Measurements from ENCODE around the gene PGC. TPM values are rescaled to one million over a fixed set of nuclear protein-coding genes. Genes with fewer than 3 reads are reported as not detected.

PGC gene
- total and polyA plus RNA-seq, 2 donors (not counting 3 experiments of a cell fraction or from before 2014, with no cell fraction given): not detected

DNA sequence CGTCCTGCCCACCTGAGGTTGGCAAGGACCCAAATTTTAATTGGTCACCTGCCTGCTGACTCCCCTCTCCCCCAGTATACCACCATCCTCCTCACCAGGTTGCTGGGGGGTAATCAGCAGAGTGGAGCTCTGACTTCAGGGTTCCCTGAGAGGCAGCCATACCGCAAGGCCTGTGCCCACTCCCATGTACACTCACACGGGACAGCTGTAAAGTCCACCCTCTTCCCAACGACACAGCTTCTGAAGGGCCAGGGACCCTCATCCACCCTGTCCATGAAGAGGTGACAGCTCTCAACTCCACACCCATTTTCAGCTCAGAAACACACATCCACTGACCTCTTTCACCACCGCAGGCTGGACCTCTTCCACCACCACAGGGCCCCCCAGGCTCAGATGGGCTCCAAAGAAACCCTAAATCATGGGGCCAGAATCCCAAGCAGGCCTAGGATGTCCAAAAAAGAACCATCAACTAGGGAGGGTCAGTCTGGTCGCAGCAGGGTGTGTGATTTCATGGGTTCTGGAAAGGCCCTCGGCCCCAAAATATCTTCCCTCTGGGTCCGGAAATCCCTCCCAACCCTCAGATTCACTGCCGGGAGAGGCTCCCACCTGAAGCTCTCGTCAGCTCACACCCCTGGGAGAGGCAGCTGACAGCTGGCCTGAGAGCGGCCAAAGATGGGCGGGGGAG, 41.7 kb downstream of the PGC start:
- Histone ChIP-seq H4K20me1 (replicated peaks; ENCODE audit: control insufficient read depth, extremely low read depth, insufficient read depth, low read length) (no peaks in the 10 kb centered on the region), H2AFZ (ENCODE audit: low read depth, low read length) (no peak overlapping the region), H3K9me1 (replicated peaks; ENCODE audit: control insufficient read depth, extremely low read depth, insufficient read depth, low read length) (no peaks in the 10 kb centered on the region), H3K9ac (replicated peaks; ENCODE audit: extremely low read depth, insufficient read depth, low read length) (no peak overlapping the region), H3K4me2 (ENCODE audit: insufficient read depth, low read length) (no peak overlapping the region), H3K27me3 (ENCODE audit: control insufficient read depth in 2 of 2, insufficient read depth in 2 of 2, low read length in 2 of 2) (no peaks in the 10 kb centered on the region), H3K27ac (ENCODE audit: insufficient read depth, low read depth, low read length) (no peak overlapping the region), H3K36me3 (ENCODE audit: control insufficient read depth in 2 of 2, extremely low read depth in 1 of 2, insufficient read depth in 2 of 2, low read length in 2 of 2) (no peaks in the 10 kb centered on the region), H3K4me1 (ENCODE audit: control insufficient read depth, extremely low read depth, insufficient read depth, low read length) (no peaks in the 10 kb centered on the region), H3K4me3 (replicated peaks in 1 of 3; ENCODE audit: insufficient read depth in 1 of 3, low read depth in 1 of 3, low read length in 3 of 3) (no peak overlapping the region), H3K9me3 (replicated peaks; ENCODE audit: control insufficient read depth, insufficient read depth, low read length) (no peaks in the 10 kb centered on the region), H3K79me2 (ENCODE audit: control insufficient read depth, insufficient read depth, low read length) (no peaks in the 10 kb centered on the region)
- no TSS peak for BruUV-seq (replicated peaks)
- ChIA-PET POLR2A (no interaction called here), CTCF (interaction anchor here (1.0 to 2.6 kb wide), 7 partner anchors 14 to 70 kb away, joined by 5 to 13 read pairs (median 6); no protein-coding TSS in a partner anchor)
- dilution Hi-C loops (cut with MboI; ENCODE audit: extremely low pct_ligation_motif_present, low sequenced_read_pairs) (no loop called here), intact Hi-C loops (cut with micrococcal nuclease) (no loop called here)
- TF ChIP-seq POLR2A (IDR thresholded peaks at IDR 0.05; ENCODE audit: low read depth, low read length) (no peak), POLR2AphosphoS5 (IDR thresholded peaks at IDR 0.05; ENCODE audit: insufficient read depth, low read depth, low read length) (no peak)
- FAIRE-seq (no peak), DNase-seq (ENCODE audit: low read depth, low spot score) (no peak)

DNA sequence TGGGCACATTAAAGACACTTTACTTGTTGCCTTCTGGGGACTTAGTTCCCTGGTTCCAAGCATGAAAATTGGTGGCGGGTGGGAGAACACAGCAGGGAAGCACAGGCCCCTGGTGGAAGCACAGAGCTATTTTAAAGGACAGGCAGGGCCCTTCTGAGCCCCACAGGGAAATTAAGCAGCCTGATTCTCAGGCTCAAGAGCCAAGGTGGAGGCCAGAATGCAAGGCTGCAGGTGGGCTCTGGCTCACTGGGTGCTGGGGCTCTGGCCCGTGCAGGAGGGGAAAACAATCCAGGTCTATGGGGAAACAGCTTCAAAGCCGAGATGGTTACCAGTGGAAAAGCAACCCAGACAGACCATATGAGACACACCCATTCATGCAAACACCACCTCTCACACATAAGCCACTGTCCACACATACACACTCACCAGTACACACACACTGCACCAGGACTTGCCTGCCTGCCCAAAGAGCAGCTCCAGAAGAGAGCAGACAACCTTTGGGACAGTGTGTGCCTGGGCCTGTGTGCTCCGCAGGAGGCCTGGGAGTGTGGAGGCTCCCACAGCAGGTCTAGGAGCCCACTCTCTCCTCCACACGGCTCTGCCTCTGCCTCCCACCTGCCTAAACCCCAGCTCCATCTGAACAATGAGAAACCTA, 42.4 kb downstream of the PGC start:
- H2AFZ ChIP-seq (ENCODE audit: low read depth, low read length): no peak overlapping the region
- H4K20me1 ChIP-seq (replicated peaks; ENCODE audit: control insufficient read depth, extremely low read depth, insufficient read depth, low read length): no peaks in the 10 kb centered on the region
- H3K36me3 ChIP-seq (ENCODE audit: control insufficient read depth in 2 of 2, extremely low read depth in 1 of 2, insufficient read depth in 2 of 2, low read length in 2 of 2): no peaks in the 10 kb centered on the region
- dilution Hi-C loops (cut with MboI; ENCODE audit: extremely low pct_ligation_motif_present, low sequenced_read_pairs) (no loop called here), intact Hi-C loops (cut with micrococcal nuclease) (no loop called here)
- H3K79me2 ChIP-seq (ENCODE audit: control insufficient read depth, insufficient read depth, low read length): no peaks in the 10 kb centered on the region
- no peak for FAIRE-seq
- DNase-seq (ENCODE audit: low read depth, low spot score): no peak
- H3K4me3 ChIP-seq (replicated peaks in 1 of 3; ENCODE audit: insufficient read depth in 1 of 3, low read depth in 1 of 3, low read length in 3 of 3): no peak overlapping the region
- no peak overlapping the region for H3K27ac ChIP-seq (ENCODE audit: insufficient read depth, low read depth, low read length)
- no peaks in the 10 kb centered on the region for H3K27me3 ChIP-seq (ENCODE audit: control insufficient read depth in 2 of 2, insufficient read depth in 2 of 2, low read length in 2 of 2)
- ChIA-PET CTCF (interaction anchor here (1.3 to 2.6 kb wide), 4 partner anchors 21 to 71 kb away, joined by 6 to 8 read pairs (median 6); no protein-coding TSS in a partner anchor), POLR2A (no interaction called here)
- H3K4me2 ChIP-seq (ENCODE audit: insufficient read depth, low read length): no peak overlapping the region
- no TSS peak for BruUV-seq (replicated peaks)
- no peaks in the 10 kb centered on the region for H3K4me1 ChIP-seq (ENCODE audit: control insufficient read depth, extremely low read depth, insufficient read depth, low read length)
- no peak overlapping the region for H3K9ac ChIP-seq (replicated peaks; ENCODE audit: extremely low read depth, insufficient read depth, low read length)
- H3K9me1 ChIP-seq (replicated peaks; ENCODE audit: control insufficient read depth, extremely low read depth, insufficient read depth, low read length): no peaks in the 10 kb centered on the region
- TF ChIP-seq, protein P1, sequence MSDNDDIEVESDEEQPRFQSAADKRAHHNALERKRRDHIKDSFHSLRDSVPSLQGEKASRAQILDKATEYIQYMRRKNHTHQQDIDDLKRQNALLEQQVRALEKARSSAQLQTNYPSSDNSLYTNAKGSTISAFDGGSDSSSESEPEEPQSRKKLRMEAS (IDR thresholded peaks at IDR 0.05; ENCODE audit: insufficient read depth, insufficient read length): no peak
- TF ChIP-seq, protein P2, sequence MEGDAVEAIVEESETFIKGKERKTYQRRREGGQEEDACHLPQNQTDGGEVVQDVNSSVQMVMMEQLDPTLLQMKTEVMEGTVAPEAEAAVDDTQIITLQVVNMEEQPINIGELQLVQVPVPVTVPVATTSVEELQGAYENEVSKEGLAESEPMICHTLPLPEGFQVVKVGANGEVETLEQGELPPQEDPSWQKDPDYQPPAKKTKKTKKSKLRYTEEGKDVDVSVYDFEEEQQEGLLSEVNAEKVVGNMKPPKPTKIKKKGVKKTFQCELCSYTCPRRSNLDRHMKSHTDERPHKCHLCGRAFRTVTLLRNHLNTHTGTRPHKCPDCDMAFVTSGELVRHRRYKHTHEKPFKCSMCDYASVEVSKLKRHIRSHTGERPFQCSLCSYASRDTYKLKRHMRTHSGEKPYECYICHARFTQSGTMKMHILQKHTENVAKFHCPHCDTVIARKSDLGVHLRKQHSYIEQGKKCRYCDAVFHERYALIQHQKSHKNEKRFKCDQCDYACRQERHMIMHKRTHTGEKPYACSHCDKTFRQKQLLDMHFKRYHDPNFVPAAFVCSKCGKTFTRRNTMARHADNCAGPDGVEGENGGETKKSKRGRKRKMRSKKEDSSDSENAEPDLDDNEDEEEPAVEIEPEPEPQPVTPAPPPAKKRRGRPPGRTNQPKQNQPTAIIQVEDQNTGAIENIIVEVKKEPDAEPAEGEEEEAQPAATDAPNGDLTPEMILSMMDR (IDR thresholded peaks at IDR 0.05; ENCODE audit: extremely low read depth in 1 of 2, insufficient read depth in 1 of 2, low read depth in 1 of 2, low read length in 2 of 2): no peak
- TF ChIP-seq JUN (IDR thresholded peaks at IDR 0.05; ENCODE audit: borderline replicate concordance, insufficient read depth, insufficient read length, low read depth): no peak
- no peak for TF ChIP-seq MYC (IDR thresholded peaks at IDR 0.05; ENCODE audit: low read depth, low read length)
- TF ChIP-seq EZH2 (IDR thresholded peaks at IDR 0.05; ENCODE audit: borderline replicate concordance, low read depth, low read length, severe bottlenecking): no peak
- no peak for TF ChIP-seq POLR2A (IDR thresholded peaks at IDR 0.05; ENCODE audit: low read depth, low read length)
- TF ChIP-seq GATA2 (IDR thresholded peaks at IDR 0.05; ENCODE audit: insufficient read depth, insufficient read length, low read depth, low read length): no peak
- TF ChIP-seq POLR2AphosphoS5 (IDR thresholded peaks at IDR 0.05; ENCODE audit: insufficient read depth, low read depth, low read length): no peak
- no peak for TF ChIP-seq FOS (IDR thresholded peaks at IDR 0.05; ENCODE audit: borderline replicate concordance, insufficient read depth, low read length)
- no peaks in the 10 kb centered on the region for H3K9me3 ChIP-seq (replicated peaks; ENCODE audit: control insufficient read depth, insufficient read depth, low read length)

Measured in endothelial cell of umbilical vein (primary cell).